Uterus (tissue), 2 donors: ENCODE measurements around the gene CCDC38.

ENCODE experiments used
- CTCF ChIP-seq, 4 experiments: fragments of 200-600 bp in 2 of 4; fragments of 450-650 bp in 2 of 4; sonication (generic) in 2 of 4; IDR thresholded peaks; one replicate each; pipeline ENCODE4 v1.5.1; 2016 to 2019; ENCODE audit warnings: antibody characterized with exemption in 4 of 4, mild to moderate bottlenecking in 2 of 4, moderate library complexity in 1 of 4
- POLR2A ChIP-seq, 2 donors: fragments of 450-650 bp; IDR thresholded peaks; one replicate each; pipeline ENCODE4 v1.6.1; 2016; ENCODE audit warnings: antibody characterized with exemption in 2 of 2, mild to moderate bottlenecking in 1 of 2, moderate library complexity in 1 of 2

DNA sequence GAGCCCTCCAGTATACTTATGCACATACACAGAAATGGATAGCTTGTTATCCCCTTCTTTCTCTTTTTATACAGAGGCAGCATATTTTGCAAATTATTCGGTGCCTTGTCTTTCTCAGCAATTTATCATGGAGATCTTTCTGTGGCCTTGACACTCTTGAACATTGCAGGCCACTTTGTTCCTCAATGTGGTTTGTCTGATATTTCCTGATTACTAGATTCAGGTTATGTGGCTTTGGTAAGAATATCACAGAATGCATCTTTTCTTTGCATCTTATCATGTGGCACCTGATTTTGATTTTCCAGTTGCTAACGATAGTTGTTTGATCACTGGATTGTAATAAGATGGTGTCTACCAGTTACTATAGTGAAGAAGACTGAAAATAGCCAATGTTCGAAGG lies 90.8 kb downstream of the CCDC38 start:
- TF ChIP-seq CTCF (IDR thresholded peaks at IDR 0.05) (no peak), POLR2A (IDR thresholded peaks at IDR 0.05) (no peak)
